Hepatocyte (in vitro differentiated cells): ENCODE measurements around the gene IFT122.

ENCODE experiments used
- EZH2 ChIP-seq: fragments of 200-600 bp; sonication (generic); IDR thresholded peaks from 2 replicates; pipeline ENCODE4 v1.6.1; 2016; ENCODE audit warnings: antibody characterized with exemption, mild to moderate bottlenecking, borderline replicate concordance
- EZH2phosphoT487 ChIP-seq: fragments of 200-600 bp; sonication (generic); IDR thresholded peaks from one replicate; pipeline ENCODE4 v1.6.1; 2018; ENCODE audit warnings: antibody characterized with exemption, mild to moderate bottlenecking, low read depth, moderate library complexity; ENCODE audit not compliant: unreplicated experiment, severe bottlenecking
- TF ChIP-seq, protein P1 (sequence below): fragments of 200-600 bp; sonication (generic); IDR thresholded peaks from 2 replicates; pipeline ENCODE4 v1.5.1; 2016; ENCODE audit warnings: antibody characterized with exemption, mild to moderate bottlenecking; ENCODE audit not compliant: poor library complexity

GRCh38 chr3:129493206-129493605 lies 53.2 kb downstream of the IFT122 start:
- TF ChIP-seq, protein P1, sequence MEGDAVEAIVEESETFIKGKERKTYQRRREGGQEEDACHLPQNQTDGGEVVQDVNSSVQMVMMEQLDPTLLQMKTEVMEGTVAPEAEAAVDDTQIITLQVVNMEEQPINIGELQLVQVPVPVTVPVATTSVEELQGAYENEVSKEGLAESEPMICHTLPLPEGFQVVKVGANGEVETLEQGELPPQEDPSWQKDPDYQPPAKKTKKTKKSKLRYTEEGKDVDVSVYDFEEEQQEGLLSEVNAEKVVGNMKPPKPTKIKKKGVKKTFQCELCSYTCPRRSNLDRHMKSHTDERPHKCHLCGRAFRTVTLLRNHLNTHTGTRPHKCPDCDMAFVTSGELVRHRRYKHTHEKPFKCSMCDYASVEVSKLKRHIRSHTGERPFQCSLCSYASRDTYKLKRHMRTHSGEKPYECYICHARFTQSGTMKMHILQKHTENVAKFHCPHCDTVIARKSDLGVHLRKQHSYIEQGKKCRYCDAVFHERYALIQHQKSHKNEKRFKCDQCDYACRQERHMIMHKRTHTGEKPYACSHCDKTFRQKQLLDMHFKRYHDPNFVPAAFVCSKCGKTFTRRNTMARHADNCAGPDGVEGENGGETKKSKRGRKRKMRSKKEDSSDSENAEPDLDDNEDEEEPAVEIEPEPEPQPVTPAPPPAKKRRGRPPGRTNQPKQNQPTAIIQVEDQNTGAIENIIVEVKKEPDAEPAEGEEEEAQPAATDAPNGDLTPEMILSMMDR, result no peak
- TF ChIP-seq EZH2 (no peak), EZH2phosphoT487 (no peak)
